Testis (tissue), 3 donors: ENCODE results near the gene PLCB1. TPM values are rescaled to one million over a fixed set of nuclear protein-coding genes. Genes with fewer than 3 reads are reported as not detected.
A peak's percentile ranks its signal among the peaks of the same experiment; 100 is the strongest.

Source experiments
- DNase-seq: peaks from one replicate; pipeline ENCODE4 v3.0.0-alpha.2; 2019
- H3K27ac ChIP-seq, 2 donors: fragments of 200-600 bp; sonication (generic); one replicate each; pipeline ENCODE4 v1.5.1; 2019
- H3K27me3 ChIP-seq: fragments of 200-600 bp; sonication (generic); one replicate; pipeline ENCODE4 v1.5.1; 2019
- H3K36me3 ChIP-seq: fragments of 200-600 bp; sonication (generic); one replicate; pipeline ENCODE4 v1.5.1; 2017; ENCODE audit warnings: low read depth; ENCODE audit errors: missing control alignments
- H3K4me1 ChIP-seq: fragments of 200-600 bp; sonication (generic); one replicate; pipeline ENCODE4 v1.5.1; 2019
- H3K4me3 ChIP-seq, 2 donors: fragments of 200-600 bp; sonication (generic); one replicate each; pipeline ENCODE4 v1.5.1; 2017 to 2019
- H3K9me3 ChIP-seq: fragments of 200-600 bp; sonication (generic); one replicate; pipeline ENCODE4 v1.5.1; 2017
- POLR2A ChIP-seq: fragments of 450-650 bp; IDR thresholded peaks from one replicate; pipeline ENCODE4 v1.6.1; 2017; ENCODE audit warnings: antibody characterized with exemption, mild to moderate bottlenecking, moderate library complexity
- WGBS, 2 donors: methylation state at CpG; one replicate each; pipeline ENCODE4 v1.1.5; 2018; 5-methylcytosine and 5-hydroxymethylcytosine counted together
- intact Hi-C: fragments of 100-400 bp; cut with DNase I; formaldehyde crosslinking; loops from one replicate; pipeline ENCODE4 v1.15.1; 2023; ENCODE audit warnings: low total_unique reads
- polyA plus RNA-seq: library from polyadenylated mRNA; stranded (reverse); fragments of 350-450 nt; fragmentation: Illumina TruSeq; extraction: RNeasy Lipid Tissue Mini Kit (QIAGEN cat#74804); gene quantifications from one replicate; pipeline ENCODE4 v1.2.3, GENCODE V29; 2014; ENCODE audit warnings: low read depth, low replicate concordance; ENCODE audit not compliant: insufficient read depth
- total RNA-seq, 2 donors: library from RNA; depleted of rRNA; stranded (reverse); fragments of >200 nt; gene quantifications; one replicate each; pipeline ENCODE4 v1.2.3, GENCODE V29; 2016
- TF ChIP-seq, protein P1 (sequence below), 3 experiments: fragments of 450-650 bp in 2 of 3; fragments of 200-600 bp in 1 of 3; sonication (generic) in 1 of 3; IDR thresholded peaks; one replicate each; pipeline ENCODE4 v1.5.1; 2016 to 2019; ENCODE audit warnings: antibody characterized with exemption in 3 of 3, mild to moderate bottlenecking in 2 of 3, moderate library complexity in 1 of 3

Gene PLCB1
- total and polyA plus RNA-seq, 3 donors from 2014 or later, result 3.1 to 9.8 (median 8.2) TPM

DNA sequence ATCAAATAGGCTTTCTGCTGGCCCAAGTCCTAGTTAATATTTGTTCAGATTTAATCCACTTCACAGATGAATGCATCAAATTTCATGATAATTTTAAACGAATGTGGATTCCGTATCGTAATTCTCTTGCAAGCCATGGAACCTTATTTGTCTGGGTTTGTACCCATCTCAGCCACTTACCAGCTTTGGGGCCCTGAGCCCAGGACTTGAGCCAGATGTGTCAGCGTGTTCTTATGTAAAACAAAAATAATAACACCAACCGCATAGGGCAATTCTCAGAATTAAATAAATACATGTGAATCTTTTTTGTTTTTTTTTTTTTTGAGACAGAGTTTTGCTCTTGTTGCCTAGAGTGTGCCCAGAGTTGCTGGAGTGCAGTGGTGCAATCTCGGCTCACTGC, 654.3 kb downstream of the PLCB1 start:
- H3K4me1 ChIP-seq, result no peaks in the 10 kb centered on the region
- WGBS, 2 donors, result 95 to 97% methylated on average over 6 of the region's 6 CpGs
- H3K9me3 ChIP-seq, result no peaks in the 10 kb centered on the region
- no peaks in the 10 kb centered on the region for H3K36me3 ChIP-seq
- DNase-seq, result no peak
- intact Hi-C loops, result loop anchor here (10.0 kb wide), 1 partner anchor 578 kb away; no protein-coding TSS in a partner anchor
- H3K4me3 ChIP-seq, result no peak overlapping the region
- H3K27me3 ChIP-seq, result no peaks in the 10 kb centered on the region
- TF ChIP-seq POLR2A, result no peak
- TF ChIP-seq, protein P1, sequence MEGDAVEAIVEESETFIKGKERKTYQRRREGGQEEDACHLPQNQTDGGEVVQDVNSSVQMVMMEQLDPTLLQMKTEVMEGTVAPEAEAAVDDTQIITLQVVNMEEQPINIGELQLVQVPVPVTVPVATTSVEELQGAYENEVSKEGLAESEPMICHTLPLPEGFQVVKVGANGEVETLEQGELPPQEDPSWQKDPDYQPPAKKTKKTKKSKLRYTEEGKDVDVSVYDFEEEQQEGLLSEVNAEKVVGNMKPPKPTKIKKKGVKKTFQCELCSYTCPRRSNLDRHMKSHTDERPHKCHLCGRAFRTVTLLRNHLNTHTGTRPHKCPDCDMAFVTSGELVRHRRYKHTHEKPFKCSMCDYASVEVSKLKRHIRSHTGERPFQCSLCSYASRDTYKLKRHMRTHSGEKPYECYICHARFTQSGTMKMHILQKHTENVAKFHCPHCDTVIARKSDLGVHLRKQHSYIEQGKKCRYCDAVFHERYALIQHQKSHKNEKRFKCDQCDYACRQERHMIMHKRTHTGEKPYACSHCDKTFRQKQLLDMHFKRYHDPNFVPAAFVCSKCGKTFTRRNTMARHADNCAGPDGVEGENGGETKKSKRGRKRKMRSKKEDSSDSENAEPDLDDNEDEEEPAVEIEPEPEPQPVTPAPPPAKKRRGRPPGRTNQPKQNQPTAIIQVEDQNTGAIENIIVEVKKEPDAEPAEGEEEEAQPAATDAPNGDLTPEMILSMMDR (IDR thresholded peaks at IDR 0.05), result no peak
- no peak overlapping the region for H3K27ac ChIP-seq

DNA sequence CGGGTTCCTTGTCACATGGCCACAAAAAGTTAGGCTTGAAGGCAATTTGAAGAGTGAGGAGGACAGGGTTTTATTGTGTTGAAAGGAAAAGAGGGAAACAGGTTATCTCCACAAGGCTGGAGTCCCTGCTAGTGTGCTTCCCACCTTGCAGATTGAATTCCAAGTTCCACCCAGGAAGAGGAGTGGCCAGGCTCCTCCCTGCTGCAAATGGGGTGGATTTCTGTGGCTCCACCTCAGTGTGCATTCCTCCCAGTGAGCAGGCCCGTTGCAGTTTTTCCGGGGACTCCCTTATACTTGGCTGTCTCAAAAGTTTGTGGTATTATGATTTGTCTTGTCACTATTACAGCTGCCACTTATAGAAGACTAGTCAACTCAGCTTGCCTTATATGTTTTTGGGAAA, 655.0 kb downstream of the PLCB1 start:
- H3K27ac ChIP-seq, result no peak overlapping the region
- DNase-seq, result no peak
- H3K9me3 ChIP-seq, result no peaks in the 10 kb centered on the region
- intact Hi-C loops, result loop anchor here (10.0 kb wide), 1 partner anchor 578 kb away; no protein-coding TSS in a partner anchor
- H3K27me3 ChIP-seq, result no peaks in the 10 kb centered on the region
- H3K4me3 ChIP-seq, result no peak overlapping the region
- no peaks in the 10 kb centered on the region for H3K4me1 ChIP-seq
- no peaks in the 10 kb centered on the region for H3K36me3 ChIP-seq
- TF ChIP-seq, protein P1 (IDR thresholded peaks at IDR 0.05), result no peak
- no peak for TF ChIP-seq POLR2A
- 68 to 92% methylated on average over 3 of the region's 3 CpGs for WGBS, 2 donors

DNA sequence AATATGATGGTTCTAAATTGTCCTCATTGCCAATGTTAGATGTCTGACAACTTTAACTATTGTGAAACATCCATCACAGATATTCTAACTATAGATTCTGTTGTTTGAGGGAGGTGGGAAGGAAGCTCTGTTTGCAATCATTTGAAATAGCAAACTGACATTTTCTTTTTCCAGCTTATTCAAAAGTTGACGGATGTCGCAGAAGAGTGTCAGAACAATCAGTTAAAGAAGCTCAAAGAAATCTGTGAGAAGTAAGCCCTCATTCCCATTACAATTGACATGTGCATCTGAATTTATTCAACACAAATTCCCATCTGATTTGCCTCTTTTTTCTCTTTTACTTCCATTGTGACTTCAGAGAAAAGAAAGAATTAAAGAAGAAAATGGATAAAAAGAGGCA, 656.2 kb downstream of the PLCB1 start:
- H3K36me3 ChIP-seq, result no peaks in the 10 kb centered on the region
- 89 to 91% methylated on average over 2 of the region's 2 CpGs for WGBS, 2 donors
- H3K27me3 ChIP-seq, result no peaks in the 10 kb centered on the region
- H3K4me3 ChIP-seq, result no peak overlapping the region
- H3K27ac ChIP-seq, result no peak overlapping the region
- intact Hi-C loops, result loop anchor here (10.0 kb wide), 1 partner anchor 577 kb away; no protein-coding TSS in a partner anchor
- H3K9me3 ChIP-seq, result no peaks in the 10 kb centered on the region
- no peak for DNase-seq
- no peaks in the 10 kb centered on the region for H3K4me1 ChIP-seq
- TF ChIP-seq, protein P1 (IDR thresholded peaks at IDR 0.05), result no peak
- TF ChIP-seq POLR2A, result no peak

DNA sequence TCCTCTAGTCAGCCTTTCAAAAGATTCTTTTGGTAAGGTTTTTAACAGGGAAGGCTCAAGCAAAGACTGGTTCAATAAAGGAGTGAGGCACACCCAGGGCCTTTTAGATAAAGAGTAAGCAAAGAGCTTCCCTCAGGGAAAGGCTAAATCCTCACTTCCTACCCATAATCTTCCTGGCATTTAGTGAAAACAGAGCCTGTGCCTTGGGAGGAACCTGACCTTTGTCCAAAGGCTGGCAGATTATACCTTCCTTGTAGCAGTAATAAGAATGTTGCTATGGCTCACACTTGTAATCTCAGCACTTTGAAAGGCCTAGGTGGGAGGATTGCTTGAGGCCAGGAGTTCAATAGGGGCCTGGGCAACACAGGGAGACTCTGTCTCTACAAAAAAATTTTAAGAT, 656.8 kb downstream of the PLCB1 start:
- H3K4me1 ChIP-seq, result no peaks in the 10 kb centered on the region
- no peaks in the 10 kb centered on the region for H3K27me3 ChIP-seq
- TF ChIP-seq POLR2A, result no peak
- TF ChIP-seq, protein P1 (IDR thresholded peaks at IDR 0.05), result no peak
- no peaks in the 10 kb centered on the region for H3K9me3 ChIP-seq
- H3K36me3 ChIP-seq, result no peaks in the 10 kb centered on the region
- intact Hi-C loops, result loop anchor here (10.0 kb wide), 1 partner anchor 576 kb away; no protein-coding TSS in a partner anchor
- no peak for DNase-seq
- no peak overlapping the region for H3K4me3 ChIP-seq
- no peak overlapping the region for H3K27ac ChIP-seq

DNA sequence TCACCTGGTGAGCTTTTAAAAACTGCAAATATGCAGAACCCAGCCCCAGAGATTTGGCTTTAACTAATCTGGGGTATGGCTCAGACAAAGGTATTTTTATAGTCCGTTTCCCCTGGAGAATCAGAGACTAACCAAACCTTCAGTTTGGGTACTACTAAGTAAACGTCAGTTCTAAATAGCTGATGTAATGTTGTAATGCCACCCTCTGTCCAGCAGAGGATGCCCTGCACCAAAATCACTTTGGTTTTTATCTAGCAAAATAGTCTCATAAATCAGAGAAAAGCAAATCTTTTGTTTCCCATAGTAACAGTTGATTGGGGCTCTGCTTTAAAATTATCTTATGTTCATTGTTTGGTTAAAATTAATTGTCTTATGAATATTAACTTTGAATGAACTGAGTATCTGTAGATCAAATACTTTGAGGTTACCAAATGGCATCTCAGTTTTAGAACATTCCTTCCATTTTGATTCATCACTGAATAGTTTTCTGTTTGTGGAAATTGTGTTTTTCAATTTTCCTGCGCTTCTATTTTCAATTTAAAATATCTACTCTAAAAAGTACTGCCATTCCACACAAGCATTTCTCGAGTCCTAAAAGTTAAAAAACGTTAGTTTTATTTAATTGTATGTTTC, 658.5 kb downstream of the PLCB1 start:
- H3K27me3 ChIP-seq, result no peaks in the 10 kb centered on the region
- peak; percentile 51 for DNase-seq
- no peaks in the 10 kb centered on the region for H3K4me1 ChIP-seq
- H3K27ac ChIP-seq, result no peak overlapping the region
- no peak overlapping the region for H3K4me3 ChIP-seq
- TF ChIP-seq, protein P1 (IDR thresholded peaks at IDR 0.05), result peak; percentile 95 to 97 (median 95)
- TF ChIP-seq POLR2A, result no peak
- H3K36me3 ChIP-seq, result no peaks in the 10 kb centered on the region
- H3K9me3 ChIP-seq, result no peaks in the 10 kb centered on the region
- WGBS, 2 donors, result 64 to 71% methylated on average over 5 of the region's 5 CpGs
- intact Hi-C loops, result no loop called here
